ENCODE data around the gene EAF1.

Gene EAF1

GRCh38 chr3:15431256-15431837, 3.9 kb downstream of the EAF1 start:
- TF ChIP-seq TAF1 (IDR thresholded peaks at IDR 0.05; ENCODE audit: borderline replicate concordance, insufficient read depth, low read length): no peak
- TF ChIP-seq FOXP2 (optimal IDR thresholded peaks at IDR 0.05; ENCODE audit: borderline replicate concordance, extremely low read depth, extremely low read length, insufficient read depth): no peak
- no peak for TF ChIP-seq REST (IDR thresholded peaks at IDR 0.05; ENCODE audit: insufficient read depth in 1 of 2, low read depth in 2 of 2, low read length in 2 of 2)
- no peak for TF ChIP-seq SIN3A (IDR thresholded peaks at IDR 0.05; ENCODE audit: borderline replicate concordance, insufficient read depth, low read length)
- TF ChIP-seq POLR2AphosphoS5 (IDR thresholded peaks at IDR 0.05; ENCODE audit: low read depth, low read length): no peak

- no peak for TF ChIP-seq FOXP2 (optimal IDR thresholded peaks at IDR 0.05; ENCODE audit: borderline replicate concordance, extremely low read depth, extremely low read length, insufficient read depth)
- TF ChIP-seq SIN3A (IDR thresholded peaks at IDR 0.05; ENCODE audit: borderline replicate concordance, insufficient read depth, low read length): no peak
- TF ChIP-seq REST (IDR thresholded peaks at IDR 0.05; ENCODE audit: insufficient read depth in 1 of 2, low read depth in 2 of 2, low read length in 2 of 2): no peak
- TF ChIP-seq TAF1 (IDR thresholded peaks at IDR 0.05; ENCODE audit: borderline replicate concordance, insufficient read depth, low read length): no peak
- no peak for TF ChIP-seq POLR2AphosphoS5 (IDR thresholded peaks at IDR 0.05; ENCODE audit: low read depth, low read length)
Observed at GRCh38 chr3:15433531-15433930, 6.1 kb downstream of the EAF1 start.

- TF ChIP-seq SIN3A (IDR thresholded peaks at IDR 0.05; ENCODE audit: borderline replicate concordance, insufficient read depth, low read length): no peak
- TF ChIP-seq REST (IDR thresholded peaks at IDR 0.05; ENCODE audit: insufficient read depth in 1 of 2, low read depth in 2 of 2, low read length in 2 of 2): peak; percentile 53 to 87; a peak in 3 of 4 replicates
- TF ChIP-seq TAF1 (IDR thresholded peaks at IDR 0.05; ENCODE audit: borderline replicate concordance, insufficient read depth, low read length): no peak
- no peak for TF ChIP-seq FOXP2 (optimal IDR thresholded peaks at IDR 0.05; ENCODE audit: borderline replicate concordance, extremely low read depth, extremely low read length, insufficient read depth)
- no peak for TF ChIP-seq POLR2AphosphoS5 (IDR thresholded peaks at IDR 0.05; ENCODE audit: low read depth, low read length)
Observed at GRCh38 chr3:15434756-15435155, 7.4 kb downstream of the EAF1 start.

GRCh38 chr3:15436246-15436645, 8.8 kb downstream of the EAF1 start:
- no peak for TF ChIP-seq FOXP2 (optimal IDR thresholded peaks at IDR 0.05; ENCODE audit: borderline replicate concordance, extremely low read depth, extremely low read length, insufficient read depth)
- no peak for TF ChIP-seq REST (IDR thresholded peaks at IDR 0.05; ENCODE audit: insufficient read depth in 1 of 2, low read depth in 2 of 2, low read length in 2 of 2)
- TF ChIP-seq TAF1 (IDR thresholded peaks at IDR 0.05; ENCODE audit: borderline replicate concordance, insufficient read depth, low read length): no peak
- TF ChIP-seq SIN3A (IDR thresholded peaks at IDR 0.05; ENCODE audit: borderline replicate concordance, insufficient read depth, low read length): no peak
- TF ChIP-seq POLR2AphosphoS5 (IDR thresholded peaks at IDR 0.05; ENCODE audit: low read depth, low read length): no peak
